IMR-90 (cell line): ENCODE measurements around the gene KRT16. TPM values are rescaled to one million over a fixed set of nuclear protein-coding genes. Genes with fewer than 3 reads are reported as not detected.
"Not testable (repeated sequence)": the region's sequence is repeated elsewhere in the genome, so short reads cannot be mapped to it uniquely, and the experiment has no call there.

ENCODE experiments used
- ATAC-seq: fragments of 200-7000 bp; cut with Tn5 transposase; 2 replicates; pipeline ENCODE4 v1.9.1; 2020; ENCODE audit warnings: low read depth, mild to moderate bottlenecking, moderate library complexity
- BruUV-seq: library from RNA; stranded (reverse); fragments of 400-500 nt; replicated peaks from 2 replicates; lab custom pipeline; 2021; lab: Mats Ljungman, UMichigan
- CTCF ChIA-PET: fragments of 300-600 bp; formaldehyde crosslinking; extraction: SDS; loops from one replicate; lab custom pipeline; 2021; ENCODE audit warnings: antibody characterized with exemption; lab: Yijun Ruan, JAX
- POLR2A ChIA-PET: fragments of 300-600 bp; sonication (Branson Sonifier 250); formaldehyde crosslinking; loops from one replicate; lab custom pipeline; 2022; ENCODE audit warnings: antibody characterized with exemption; ENCODE audit not compliant: unreplicated experiment; lab: Charles Lee
- DNase-seq: peaks from one replicate; pipeline ENCODE4 v3.0.0; 2013
- H2AFZ ChIP-seq: replicated peaks from 2 replicates; pipeline ENCODE3; 2013; ENCODE audit warnings: low read length, mild to moderate bottlenecking; ENCODE audit not compliant: poor library complexity
- H2AK5ac ChIP-seq: 2 replicates; pipeline ENCODE4 v1.6.1; 2013; ENCODE audit warnings: low read depth, low read length, inconsistent platforms
- H2AK9ac ChIP-seq: replicated peaks from 2 replicates; pipeline ENCODE3; 2013; ENCODE audit warnings: mild to moderate bottlenecking, low read depth, low read length, moderate library complexity; ENCODE audit not compliant: poor library complexity
- H2BK120ac ChIP-seq: 2 replicates; pipeline ENCODE4 v1.6.1; 2013; ENCODE audit warnings: low read depth, low read length, inconsistent platforms
- H2BK15ac ChIP-seq: 3 replicates; pipeline ENCODE4 v1.6.1; 2013; ENCODE audit warnings: low read depth, low read length, inconsistent platforms
- H2BK20ac ChIP-seq: 2 replicates; pipeline ENCODE4 v1.6.1; 2013; ENCODE audit warnings: low read depth, mild to moderate bottlenecking, inconsistent platforms, low read length, moderate library complexity
- H2BK5ac ChIP-seq: 2 replicates; pipeline ENCODE4 v1.6.1; 2013; ENCODE audit warnings: mild to moderate bottlenecking, low read depth, low read length, inconsistent platforms; ENCODE audit not compliant: poor library complexity, severe bottlenecking
- H3K14ac ChIP-seq: replicated peaks from 2 replicates; pipeline ENCODE4 v1.6.1; 2013; ENCODE audit warnings: low read depth, low read length, inconsistent platforms
- H3K18ac ChIP-seq: 2 replicates; pipeline ENCODE4 v1.6.1; 2013; ENCODE audit warnings: low read depth, low read length, control low read depth
- H3K23ac ChIP-seq: 2 replicates; pipeline ENCODE4 v1.6.1; 2013; ENCODE audit warnings: low read depth, low read length, inconsistent platforms
- H3K27ac ChIP-seq: 2 replicates; pipeline ENCODE4 v1.5.1; 2013; ENCODE audit warnings: mild to moderate bottlenecking, control low read depth, low read length; ENCODE audit not compliant: insufficient read depth
- H3K27me3 ChIP-seq: 2 replicates; pipeline ENCODE4 v1.6.1; 2013; ENCODE audit warnings: low read length; ENCODE audit not compliant: control insufficient read depth, insufficient read depth
- H3K36me3 ChIP-seq: 2 replicates; pipeline ENCODE4 v1.6.1; 2013; ENCODE audit warnings: low read length, mixed read lengths; ENCODE audit not compliant: control insufficient read depth, insufficient read depth
- H3K4ac ChIP-seq: 2 replicates; pipeline ENCODE4 v1.6.1; 2013; ENCODE audit warnings: low read depth, low read length, inconsistent platforms
- H3K4me1 ChIP-seq: 2 replicates; pipeline ENCODE4 v1.6.1; 2013; ENCODE audit warnings: low read length, mixed read lengths; ENCODE audit not compliant: control insufficient read depth, insufficient read depth
- H3K4me2 ChIP-seq: 2 replicates; pipeline ENCODE4 v1.6.1; 2013; ENCODE audit warnings: low read depth, mild to moderate bottlenecking, control low read depth, low read length, moderate library complexity
- H3K4me3 ChIP-seq: 2 replicates; pipeline ENCODE4 v1.5.1; 2013; ENCODE audit warnings: low read depth, mild to moderate bottlenecking, control low read depth, low read length, moderate library complexity; ENCODE audit not compliant: insufficient read depth
- H3K56ac ChIP-seq: 2 replicates; pipeline ENCODE4 v1.6.1; 2013; ENCODE audit warnings: low read length, inconsistent platforms; ENCODE audit not compliant: insufficient read depth; ENCODE audit errors: extremely low read depth
- H3K79me1 ChIP-seq, 2 experiments: 2 replicates each; pipeline ENCODE4 v1.6.1; 2013; ENCODE audit warnings: low read length in 2 of 2, inconsistent platforms in 1 of 2, low read depth in 1 of 2
- H3K9ac ChIP-seq: 2 replicates; pipeline ENCODE4 v1.6.1; 2013; ENCODE audit warnings: low read depth, low read length, control low read depth
- H3K9me1 ChIP-seq: 2 replicates; pipeline ENCODE4 v1.6.1; 2013; ENCODE audit warnings: low read length, inconsistent platforms; ENCODE audit not compliant: insufficient read depth
- H3K9me3 ChIP-seq: 2 replicates; pipeline ENCODE4 v1.6.1; 2013; ENCODE audit warnings: low read length; ENCODE audit not compliant: control insufficient read depth, insufficient read depth
- H4K20me1 ChIP-seq: 2 replicates; pipeline ENCODE4 v1.6.1; 2013; ENCODE audit warnings: low read length, inconsistent platforms; ENCODE audit not compliant: insufficient read depth
- H4K5ac ChIP-seq: 2 replicates; pipeline ENCODE4 v1.6.1; 2013; ENCODE audit warnings: mild to moderate bottlenecking, low read depth, low read length, control low read depth
- H4K8ac ChIP-seq, 2 experiments: 2 replicates each; pipeline ENCODE4 v1.6.1; 2013; ENCODE audit warnings: low read depth in 2 of 2, low read length in 2 of 2, control low read depth in 1 of 2, inconsistent platforms in 1 of 2
- H4K91ac ChIP-seq: 2 replicates; pipeline ENCODE4 v1.6.1; 2013; ENCODE audit warnings: low read depth, low read length, inconsistent platforms; ENCODE audit not compliant: insufficient read depth
- BHLHE40 ChIP-seq: fragments of 150-350 bp; IDR thresholded peaks from 2 replicates; pipeline ENCODE4 v1.6.1; 2016; ENCODE audit warnings: mild to moderate bottlenecking, low read depth, low read length
- MAZ ChIP-seq: IDR thresholded peaks from 2 replicates; pipeline ENCODE4 v1.6.1; 2012; ENCODE audit warnings: low read depth, mild to moderate bottlenecking, low read length, improper control_type of control experiment, moderate library complexity, borderline replicate concordance
- RAD21 ChIP-seq: IDR thresholded peaks from 2 replicates; pipeline ENCODE4 v1.6.1; 2012; ENCODE audit warnings: low read length, improper control_type of control experiment
- RCOR1 ChIP-seq: IDR thresholded peaks from 2 replicates; pipeline ENCODE4 v1.6.1; 2012; ENCODE audit warnings: mild to moderate bottlenecking, low read length, improper control_type of control experiment; ENCODE audit not compliant: insufficient replicate concordance
- RFX5 ChIP-seq: IDR thresholded peaks from 2 replicates; pipeline ENCODE4 v1.8.0; 2012; ENCODE audit warnings: low read depth, mild to moderate bottlenecking, low read length, moderate library complexity
- SMC3 ChIP-seq: fragments of 150-350 bp; IDR thresholded peaks from 2 replicates; pipeline ENCODE4 v1.6.1; 2016; ENCODE audit warnings: low read depth, mild to moderate bottlenecking, antibody characterized with exemption, low read length, moderate library complexity
- WGBS, 2 experiments: methylation state at CpG; one replicate each; pipeline versions ENCODE4 v1.1.5 to v1.1.7; 2013; ENCODE audit warnings: missing lambda C conversion rate in 2 of 2; ENCODE audit not compliant: insufficient read length in 1 of 2; ENCODE audit errors: extremely low coverage in 2 of 2; 5-methylcytosine and 5-hydroxymethylcytosine counted together
- dilution Hi-C: fragments of 300-500 bp; cut with HindIII; formaldehyde crosslinking; loops from one replicate; pipeline ENCODE4 v1.14.3; 2018; ENCODE audit warnings: low sequenced_read_pairs; ENCODE audit not compliant: unreplicated experiment
- in situ Hi-C: fragments of 300-500 bp; cut with MboI; formaldehyde crosslinking; loops from 3 replicates; pipeline ENCODE4 v1.14.3; 2019; ENCODE audit warnings: low sequenced_read_pairs, inconsistent platforms, mixed read lengths
- intact Hi-C: fragments of 100-400 bp; cut with micrococcal nuclease; formaldehyde crosslinking; loops from 2 replicates; pipeline ENCODE4 v1.10.0; 2022
- polyA plus RNA-seq, 3 experiments: library from polyadenylated mRNA; depleted of rRNA; stranded (reverse); fragments of >200 nt; gene quantifications; 2 replicates each; pipeline ENCODE4 v1.2.3, GENCODE V29; 2012; ENCODE audit warnings: low replicate concordance in 1 of 3
- total RNA-seq: library from RNA; depleted of rRNA; stranded (reverse); fragments of >200 nt; gene quantifications from 2 replicates; pipeline ENCODE4 v1.2.3, GENCODE V29; 2012

KRT16 gene
- total and polyA plus RNA-seq, 2 of the 4 experiments (the other 2 are of a cell fraction), result not detected

DNA sequence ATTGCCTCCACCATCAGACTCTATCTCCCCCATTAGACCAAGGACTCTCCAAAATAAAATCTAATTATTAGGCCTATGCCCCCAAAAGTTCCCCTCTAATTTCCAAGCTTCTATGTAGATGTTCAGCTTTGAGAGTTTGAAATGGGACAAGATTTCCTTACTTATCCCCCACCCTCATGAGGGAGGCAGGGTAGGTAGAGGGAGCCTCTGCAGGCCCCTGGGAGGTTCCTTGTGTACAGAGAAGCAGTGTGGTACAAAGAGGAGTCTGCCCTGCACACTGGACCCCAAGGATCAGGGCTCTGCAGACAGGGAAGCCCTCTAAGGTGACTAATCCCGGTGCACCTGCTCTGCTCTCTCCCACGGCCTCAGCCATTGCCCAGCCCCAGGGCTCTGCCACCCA lies 9.3 kb upstream of the KRT16 start:
- H3K27ac ChIP-seq, result no peak overlapping the region
- intact Hi-C loops (no loop called here), in situ Hi-C loops (no loop called here), dilution Hi-C loops (no loop called here)
- DNase-seq (no peak), ATAC-seq (no peak)
- no peak overlapping the region for H2BK15ac ChIP-seq
- no peaks in the 10 kb centered on the region for H3K79me1 ChIP-seq
- ChIA-PET CTCF (no interaction called here), POLR2A (no interaction called here)
- H3K4me1 ChIP-seq, result no peaks in the 10 kb centered on the region
- no peak overlapping the region for H3K23ac ChIP-seq
- no peak overlapping the region for H2AK9ac ChIP-seq
- no peak overlapping the region for H4K8ac ChIP-seq
- no peak overlapping the region for H2AK5ac ChIP-seq
- peaks cover 29% of the 10 kb centered on the region for H3K27me3 ChIP-seq
- no peak overlapping the region for H4K91ac ChIP-seq
- no peak overlapping the region for H2BK120ac ChIP-seq
- no peak overlapping the region for H3K9ac ChIP-seq
- no peak overlapping the region for H4K5ac ChIP-seq
- no peak overlapping the region for H2BK5ac ChIP-seq
- no peak overlapping the region for H3K4me2 ChIP-seq
- H3K14ac ChIP-seq, result no peak overlapping the region
- no CpG with 5 or more reads among the region's 2 CpGs for WGBS, 2 experiments
- H3K36me3 ChIP-seq, result no peaks in the 10 kb centered on the region
- no peak overlapping the region for H3K18ac ChIP-seq
- H2BK20ac ChIP-seq, result no peak overlapping the region
- TF ChIP-seq MAZ (no peak), RFX5 (no peak), BHLHE40 (no peak), RAD21 (no peak), RCOR1 (no peak), SMC3 (no peak)
- H3K9me1 ChIP-seq, result no peaks in the 10 kb centered on the region
- H3K4me3 ChIP-seq, result no peak overlapping the region
- H3K4ac ChIP-seq, result no peak overlapping the region
- no peak overlapping the region for H3K56ac ChIP-seq
- BruUV-seq, result no TSS peak
- H2AFZ ChIP-seq, result no peak overlapping the region
- no peaks in the 10 kb centered on the region for H4K20me1 ChIP-seq
- H3K9me3 ChIP-seq, result no peaks in the 10 kb centered on the region

DNA sequence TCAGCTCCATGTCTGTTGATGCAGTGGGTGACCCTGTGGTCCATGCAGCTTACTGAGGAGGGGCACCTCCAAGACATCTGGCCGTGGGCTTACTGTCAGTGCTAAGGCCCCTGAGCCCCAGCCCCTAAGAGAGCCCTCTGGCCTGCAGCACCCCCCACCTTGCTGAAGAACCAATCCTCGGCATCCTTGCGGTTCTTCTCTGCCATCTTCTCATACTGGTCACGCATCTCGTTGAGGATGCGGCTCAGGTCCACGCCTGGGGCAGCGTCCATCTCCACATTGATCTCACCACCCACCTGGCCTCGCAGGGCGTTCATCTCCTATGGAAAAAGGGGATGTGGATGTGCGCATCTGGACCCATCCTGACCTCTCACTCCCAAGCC lies 8.9 kb upstream of the KRT16 start:
- H3K4me3 ChIP-seq, intact Hi-C loops, H3K79me1 ChIP-seq, H3K4me1 ChIP-seq, H3K14ac ChIP-seq, H4K91ac ChIP-seq, H3K23ac ChIP-seq, in situ Hi-C loops, BruUV-seq, H2AK9ac ChIP-seq, H2BK15ac ChIP-seq, H4K20me1 ChIP-seq, H2AFZ ChIP-seq, DNase-seq, H3K36me3 ChIP-seq, H3K4ac ChIP-seq, ATAC-seq, dilution Hi-C loops, H3K9ac ChIP-seq, H3K56ac ChIP-seq, H2BK5ac ChIP-seq, POLR2A ChIA-PET, H3K27ac ChIP-seq, H2AK5ac ChIP-seq, H3K9me3 ChIP-seq, H3K4me2 ChIP-seq, CTCF ChIA-PET, H3K18ac ChIP-seq, H3K9me1 ChIP-seq, H4K5ac ChIP-seq: not testable (repeated sequence)
- peak overlapping the region; percentile 24; the same call in 1 of the 2 replicates for H2BK20ac ChIP-seq
- 91% methylated on average over 4 of the region's 11 CpGs; no CpG with 5 or more reads in 1 of the 2 experiments for WGBS, 2 experiments
- H4K8ac ChIP-seq, result 0 out of 4 replicates have a peak overlapping the region, but pooled peaks of 1 of the 2 experiments have one; percentile 15
- H2BK120ac ChIP-seq, result 0 out of 2 replicates have a peak overlapping the region, but pooled peaks have one; percentile 15
- H3K27me3 ChIP-seq, result peaks cover 26% of the 10 kb centered on the region
